Liver (tissue), 9 donors: ENCODE results near the gene TRAF7. TPM values are rescaled to one million over a fixed set of nuclear protein-coding genes. Genes with fewer than 3 reads are reported as not detected.

Experiments
- DNase-seq: peaks from one replicate; pipeline ENCODE4 v3.0.0-alpha.2; 2017; ENCODE audit warnings: low spot score
- H3K27ac ChIP-seq, 2 donors: one replicate each; pipeline ENCODE4 v1.7.0; 2013; ENCODE audit warnings: inconsistent platforms in 2 of 2, low read length in 2 of 2, control low read depth in 1 of 2, low read depth in 1 of 2, mild to moderate bottlenecking in 1 of 2
- H3K27me3 ChIP-seq, 4 donors: one replicate each; pipeline versions ENCODE4 v1.6.1 to v1.7.0; 2013; ENCODE audit warnings: low read length in 3 of 4, inconsistent platforms in 1 of 4, mild to moderate bottlenecking in 1 of 4, moderate library complexity in 1 of 4; ENCODE audit not compliant: control insufficient read depth in 4 of 4, insufficient read depth in 4 of 4
- H3K36me3 ChIP-seq, 4 donors: one replicate each; pipeline versions ENCODE4 v1.6.1 to v1.7.0; 2013; ENCODE audit warnings: low read length in 3 of 4, mild to moderate bottlenecking in 3 of 4, low read depth in 1 of 4, moderate library complexity in 1 of 4; ENCODE audit not compliant: control insufficient read depth in 4 of 4, insufficient read depth in 3 of 4
- H3K4me1 ChIP-seq, 4 donors: one replicate each; pipeline versions ENCODE4 v1.6.1 to v1.7.0; 2013; ENCODE audit warnings: low read length in 3 of 4, mild to moderate bottlenecking in 3 of 4, moderate library complexity in 1 of 4; ENCODE audit not compliant: control insufficient read depth in 4 of 4, insufficient read depth in 4 of 4
- H3K4me3 ChIP-seq, 3 donors: one replicate each; pipeline versions ENCODE4 v1.6.1 to v1.7.0; 2013; ENCODE audit warnings: low read length in 3 of 3, control low read depth in 1 of 3, low read depth in 1 of 3, mild to moderate bottlenecking in 1 of 3
- H3K9ac ChIP-seq, 2 donors: one replicate each; pipeline ENCODE4 v1.7.0; 2013; ENCODE audit warnings: low read length in 2 of 2, mild to moderate bottlenecking in 2 of 2, moderate library complexity in 2 of 2, control low read depth in 1 of 2, low read depth in 1 of 2
- H3K9me3 ChIP-seq, 4 donors: one replicate each; pipeline versions ENCODE4 v1.6.1 to v1.7.0; 2013; ENCODE audit warnings: low read length in 3 of 4; ENCODE audit not compliant: control insufficient read depth in 4 of 4
- ATF3 ChIP-seq: IDR thresholded peaks from 2 replicates; pipeline ENCODE4 v1.6.1; 2016; ENCODE audit warnings: antibody characterized with exemption
- EGR1 ChIP-seq, 2 donors: IDR thresholded peaks; 2 replicates each; pipeline ENCODE4 v1.6.1; 2016 to 2018; ENCODE audit warnings: antibody characterized with exemption in 2 of 2, low read depth in 2 of 2
- FOXA1 ChIP-seq: IDR thresholded peaks from 2 replicates; pipeline ENCODE4 v1.6.1; 2016; ENCODE audit warnings: antibody characterized with exemption
- GABPA ChIP-seq, 2 donors: IDR thresholded peaks in 1 of 2; conservative IDR thresholded peaks in 1 of 2; 2 replicates each; pipeline ENCODE4 v1.6.1; 2016; ENCODE audit warnings: antibody characterized with exemption in 2 of 2, mild to moderate bottlenecking in 1 of 2, moderate library complexity in 1 of 2
- HNF4A ChIP-seq, 2 donors: conservative IDR thresholded peaks; 2 replicates each; pipeline ENCODE4 v1.6.1; 2016; ENCODE audit warnings: antibody characterized with exemption in 2 of 2, mild to moderate bottlenecking in 2 of 2
- JUND ChIP-seq, 2 donors: IDR thresholded peaks; 2 replicates each; pipeline ENCODE4 v1.6.1; 2016; ENCODE audit warnings: antibody characterized with exemption in 2 of 2
- MAX ChIP-seq: IDR thresholded peaks from 2 replicates; pipeline ENCODE4 v1.6.1; 2016; ENCODE audit warnings: antibody characterized with exemption
- RAD21 ChIP-seq, 2 donors: IDR thresholded peaks; 2 replicates each; pipeline ENCODE4 v1.6.1; 2016; ENCODE audit warnings: antibody characterized with exemption in 2 of 2, mild to moderate bottlenecking in 2 of 2
- RXRA ChIP-seq, 2 donors: IDR thresholded peaks; 2 replicates each; pipeline ENCODE4 v1.6.1; 2017 to 2018; ENCODE audit warnings: antibody characterized with exemption in 2 of 2, mild to moderate bottlenecking in 1 of 2
- SP1 ChIP-seq: IDR thresholded peaks from 2 replicates; pipeline ENCODE4 v1.6.1; 2018; ENCODE audit warnings: antibody characterized with exemption, mild to moderate bottlenecking
- TAF1 ChIP-seq: conservative IDR thresholded peaks from 2 replicates; pipeline ENCODE4 v1.6.1; 2016; ENCODE audit warnings: antibody characterized with exemption, mild to moderate bottlenecking
- YY1 ChIP-seq: IDR thresholded peaks from 2 replicates; pipeline ENCODE4 v1.6.1; 2016; ENCODE audit warnings: antibody characterized with exemption, mild to moderate bottlenecking
- ZBTB33 ChIP-seq: IDR thresholded peaks from 2 replicates; pipeline ENCODE4 v1.6.1; 2016; ENCODE audit warnings: antibody characterized with exemption
- WGBS: extraction: QIAGEN DNeasy Blood & Tissue Kit; methylation state at CpG from one replicate; pipeline ENCODE4 v1.1.7; 2013; 5-methylcytosine and 5-hydroxymethylcytosine counted together
- polyA plus RNA-seq, 2 donors: library from polyadenylated mRNA; stranded (reverse) in 1 of 2; unstranded in 1 of 2; fragments of 200-250 nt in 1 of 2; fragments of >200 nt in 1 of 2; fragmentation: Nextera tagmentation in 1 of 2; extraction: Ambion mirVana in 1 of 2; gene quantifications; one replicate each; pipeline versions ENCODE4 v1.2.1 to v1.2.3, GENCODE V29; 2013 to 2015
- total RNA-seq, 2 donors: library from RNA; depleted of rRNA; stranded (reverse); fragments of >200 nt; gene quantifications; one replicate each; pipeline ENCODE4 v1.2.3, GENCODE V29; 2014
- TF ChIP-seq, protein P1 (sequence below): IDR thresholded peaks from 2 replicates; pipeline ENCODE4 v1.6.1; 2016; ENCODE audit warnings: antibody characterized with exemption, mild to moderate bottlenecking
- donor health status: healthy.
- donor health status: healthy.
- donor health status: healthy.
- donor health status: healthy.
- donor health status: healthy.

TRAF7 gene
- total and polyA plus RNA-seq, 4 donors, result 14.7 to 36.6 (median 34.0) TPM

DNA sequence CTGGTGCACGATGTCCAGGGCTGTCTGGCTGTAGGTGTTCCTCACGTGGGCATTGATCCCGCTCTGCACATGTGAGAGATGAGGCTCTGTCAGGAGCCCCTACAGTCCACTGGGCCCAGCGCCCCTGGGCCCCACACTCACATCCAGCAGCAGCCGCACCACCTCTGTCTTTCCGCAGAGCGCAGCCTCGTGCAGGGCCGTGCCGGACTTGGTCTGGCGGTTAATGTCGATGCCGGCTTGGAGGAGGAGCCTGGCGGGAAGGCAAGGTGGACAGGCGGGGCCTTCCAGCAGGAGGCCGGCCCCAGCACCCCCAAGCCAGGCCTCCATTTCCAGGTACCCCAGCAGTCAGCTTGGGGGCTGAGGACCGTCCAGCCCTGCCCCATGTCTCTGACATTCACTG lies 31.6 kb downstream of the TRAF7 start:
- DNase-seq, result no peak
- WGBS, result 81% methylated on average over 17 of the region's 17 CpGs
- Histone ChIP-seq H3K9ac (no peak overlapping the region), H3K4me3 (no peak overlapping the region), H3K9me3 (no peaks in the 10 kb centered on the region), H3K36me3 (no peaks in the 10 kb centered on the region), H3K27ac (no peak overlapping the region), H3K4me1 (no peaks in the 10 kb centered on the region), H3K27me3 (no peaks in the 10 kb centered on the region)
- TF ChIP-seq SP1, result no peak
- TF ChIP-seq RXRA (IDR thresholded peaks at IDR 0.05), result no peak
- TF ChIP-seq HNF4A (conservative IDR thresholded peaks at IDR 0.05), result no peak
- TF ChIP-seq MAX, result no peak
- no peak for TF ChIP-seq RAD21 (IDR thresholded peaks at IDR 0.05)
- TF ChIP-seq ZBTB33, result no peak
- no peak for TF ChIP-seq TAF1
- TF ChIP-seq JUND (IDR thresholded peaks at IDR 0.05), result no peak
- TF ChIP-seq GABPA (IDR thresholded peaks at IDR 0.05 in 1 of 2, conservative IDR thresholded peaks at IDR 0.05 in 1 of 2), result no peak

GRCh38 chr16:2188395-2188794 lies 32.8 kb downstream of the TRAF7 start:
- no peak overlapping the region for H3K9ac ChIP-seq
- H3K4me1 ChIP-seq, result no peaks in the 10 kb centered on the region
- 95% methylated on average over 8 of the region's 8 CpGs for WGBS
- no peaks in the 10 kb centered on the region for H3K27me3 ChIP-seq
- H3K27ac ChIP-seq, result no peak overlapping the region
- no peak for DNase-seq
- TF ChIP-seq RAD21 (IDR thresholded peaks at IDR 0.05) (no peak), FOXA1 (no peak), ATF3 (no peak), JUND (IDR thresholded peaks at IDR 0.05) (no peak), HNF4A (conservative IDR thresholded peaks at IDR 0.05) (no peak), RXRA (IDR thresholded peaks at IDR 0.05) (no peak), ZBTB33 (no peak), EGR1 (IDR thresholded peaks at IDR 0.05; ENCODE audit: low read depth in 2 of 2) (no peak), TAF1 (no peak), YY1 (no peak), GABPA (IDR thresholded peaks at IDR 0.05 in 1 of 2, conservative IDR thresholded peaks at IDR 0.05 in 1 of 2) (no peak)
- TF ChIP-seq, protein P1, sequence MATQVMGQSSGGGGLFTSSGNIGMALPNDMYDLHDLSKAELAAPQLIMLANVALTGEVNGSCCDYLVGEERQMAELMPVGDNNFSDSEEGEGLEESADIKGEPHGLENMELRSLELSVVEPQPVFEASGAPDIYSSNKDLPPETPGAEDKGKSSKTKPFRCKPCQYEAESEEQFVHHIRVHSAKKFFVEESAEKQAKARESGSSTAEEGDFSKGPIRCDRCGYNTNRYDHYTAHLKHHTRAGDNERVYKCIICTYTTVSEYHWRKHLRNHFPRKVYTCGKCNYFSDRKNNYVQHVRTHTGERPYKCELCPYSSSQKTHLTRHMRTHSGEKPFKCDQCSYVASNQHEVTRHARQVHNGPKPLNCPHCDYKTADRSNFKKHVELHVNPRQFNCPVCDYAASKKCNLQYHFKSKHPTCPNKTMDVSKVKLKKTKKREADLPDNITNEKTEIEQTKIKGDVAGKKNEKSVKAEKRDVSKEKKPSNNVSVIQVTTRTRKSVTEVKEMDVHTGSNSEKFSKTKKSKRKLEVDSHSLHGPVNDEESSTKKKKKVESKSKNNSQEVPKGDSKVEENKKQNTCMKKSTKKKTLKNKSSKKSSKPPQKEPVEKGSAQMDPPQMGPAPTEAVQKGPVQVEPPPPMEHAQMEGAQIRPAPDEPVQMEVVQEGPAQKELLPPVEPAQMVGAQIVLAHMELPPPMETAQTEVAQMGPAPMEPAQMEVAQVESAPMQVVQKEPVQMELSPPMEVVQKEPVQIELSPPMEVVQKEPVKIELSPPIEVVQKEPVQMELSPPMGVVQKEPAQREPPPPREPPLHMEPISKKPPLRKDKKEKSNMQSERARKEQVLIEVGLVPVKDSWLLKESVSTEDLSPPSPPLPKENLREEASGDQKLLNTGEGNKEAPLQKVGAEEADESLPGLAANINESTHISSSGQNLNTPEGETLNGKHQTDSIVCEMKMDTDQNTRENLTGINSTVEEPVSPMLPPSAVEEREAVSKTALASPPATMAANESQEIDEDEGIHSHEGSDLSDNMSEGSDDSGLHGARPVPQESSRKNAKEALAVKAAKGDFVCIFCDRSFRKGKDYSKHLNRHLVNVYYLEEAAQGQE, result no peak
- no peaks in the 10 kb centered on the region for H3K9me3 ChIP-seq
- no peaks in the 10 kb centered on the region for H3K36me3 ChIP-seq
- H3K4me3 ChIP-seq, result no peak overlapping the region
